ENCODE results near the gene SHROOM3.

DNA sequence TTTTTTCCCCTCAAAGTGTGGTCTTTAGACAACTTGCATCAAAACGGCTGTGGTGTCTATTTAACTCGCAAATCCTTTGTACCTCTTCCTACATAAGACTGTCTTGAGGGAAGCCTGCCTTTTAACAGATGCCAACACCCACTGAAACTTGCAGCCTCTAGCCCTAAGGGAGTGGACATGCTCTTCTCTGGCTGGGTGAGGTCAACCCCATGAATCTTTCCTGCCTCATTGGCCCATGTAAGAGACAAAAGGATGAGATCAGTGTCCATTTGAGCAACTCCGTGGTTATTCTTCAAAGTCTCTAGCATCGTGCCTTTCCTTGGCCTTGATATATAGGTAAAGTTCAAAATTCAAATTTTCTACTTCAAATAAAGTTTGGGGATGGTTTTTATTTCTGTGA lies 134.7 kb downstream of the SHROOM3 start:
- TF ChIP-seq REST (IDR thresholded peaks at IDR 0.05; ENCODE audit: unreplicated experiment) (no peak), CREB1 (CRISPR knock-in tag; IDR thresholded peaks at IDR 0.05; ENCODE audit: low read depth) (no peak), EZH2 (IDR thresholded peaks at IDR 0.05; ENCODE audit: low read depth, unreplicated experiment) (no peak), EZH2phosphoT487 (IDR thresholded peaks at IDR 0.05; ENCODE audit: unreplicated experiment) (no peak), POLR2AphosphoS5 (IDR thresholded peaks at IDR 0.05; ENCODE audit: low read depth) (no peak), CTCF (conservative IDR thresholded peaks at IDR 0.05; ENCODE audit: low read depth in 2 of 2) (no peak), STAT1 (IDR thresholded peaks at IDR 0.05; ENCODE audit: unreplicated experiment) (no peak)

All from GM23338 (cell line).